Stimulated activated naive CD8-positive, alpha-beta T cell treated with anti-CD3 and anti-CD28 coated beads, Interleukin-15, Interleukin-2, amounts not matched to agents 100 U/mL and 50 U/mL, for 24 hours (primary cell): ENCODE data around the gene GATA3.

Experiments
- ATAC-seq: fragments of 150-1000 bp; cut with Tn5 transposase; one replicate; pipeline ENCODE4 v1.10.0; 2021
- DNase-seq: peaks from one replicate; pipeline ENCODE4 v3.0.0; 2021

Gene GATA3

DNA sequence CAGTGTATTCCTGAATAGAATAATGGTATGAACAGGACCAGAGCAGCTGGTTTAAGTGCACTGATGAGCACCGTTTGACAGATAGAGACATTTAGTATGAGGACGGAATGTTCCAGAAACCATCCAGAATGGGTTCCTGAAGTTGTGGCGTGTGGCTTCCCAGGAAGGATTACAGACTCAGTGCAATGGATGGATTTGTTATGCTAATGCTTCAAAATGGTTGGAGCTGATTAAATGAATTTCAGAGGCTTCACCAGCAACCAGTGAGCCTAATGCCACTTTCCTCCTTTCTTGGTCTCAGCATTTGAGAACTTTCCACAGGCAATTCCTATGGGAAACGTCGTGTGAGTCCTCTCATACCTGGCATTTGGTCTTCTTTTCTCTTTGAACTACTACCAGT is 9.9 kb downstream of the GATA3 start:
- ATAC-seq (no peak), DNase-seq (no peak)

DNA sequence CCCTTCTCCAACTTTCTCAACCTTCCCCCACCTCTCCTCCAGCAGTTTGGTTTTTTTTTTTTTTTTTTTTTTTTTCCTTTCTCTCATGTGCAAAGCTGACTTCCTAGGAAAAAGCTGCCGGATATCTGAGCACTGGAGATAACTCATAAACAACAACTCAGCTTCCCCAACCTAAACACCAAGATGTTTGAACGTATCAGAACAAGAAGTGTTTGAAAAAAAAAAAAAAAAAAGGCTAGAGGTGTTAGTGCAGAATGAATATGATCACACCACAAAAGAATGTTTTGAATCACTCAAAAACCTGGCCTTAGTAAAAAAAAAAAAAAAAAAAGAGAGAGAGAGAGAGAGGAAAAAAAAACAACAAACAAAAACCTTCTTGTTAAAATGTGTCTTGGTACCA is 11.2 kb downstream of the GATA3 start:
- DNase-seq (no peak), ATAC-seq (no peak)

DNA sequence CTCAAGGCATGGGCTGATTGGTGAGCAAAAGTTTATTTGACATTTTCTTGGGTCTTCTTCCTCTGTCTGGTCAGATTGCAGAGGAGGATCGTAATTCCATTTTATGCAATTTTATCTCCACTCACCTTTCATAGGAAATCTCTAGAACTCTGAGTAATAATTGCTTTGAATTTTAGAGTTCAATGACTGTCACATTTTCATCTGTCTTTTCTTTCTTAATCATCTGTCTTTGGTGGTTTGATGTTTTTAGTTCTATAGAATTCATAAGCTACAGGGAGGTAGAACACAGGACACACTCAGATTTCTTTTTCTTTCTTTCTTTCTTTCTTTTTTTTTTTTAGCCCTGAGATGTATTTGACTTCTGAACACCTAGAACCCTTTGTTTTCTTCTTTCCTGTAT is 11.6 kb downstream of the GATA3 start:
- DNase-seq (no peak), ATAC-seq (peak; percentile 7)

DNA sequence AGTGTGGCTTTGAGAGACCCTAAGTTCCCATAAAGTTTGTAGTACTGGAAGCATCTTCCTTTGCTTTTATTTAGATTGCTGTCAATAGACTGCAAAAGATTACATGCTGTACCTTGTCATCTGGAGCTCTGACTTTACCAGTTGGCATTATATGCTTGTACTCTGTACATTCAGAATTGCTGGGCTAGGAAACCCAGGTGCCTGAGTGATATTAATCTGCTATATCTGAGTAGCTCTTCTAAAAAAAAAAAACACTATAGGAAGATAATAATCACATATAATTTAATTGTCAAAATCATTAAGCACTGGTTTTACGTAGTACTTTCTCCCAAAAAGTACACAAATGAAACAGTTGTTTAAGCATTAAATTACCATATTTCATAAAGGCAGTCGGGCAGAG is 12.3 kb downstream of the GATA3 start:
- ATAC-seq (no peak), DNase-seq (no peak)

DNA sequence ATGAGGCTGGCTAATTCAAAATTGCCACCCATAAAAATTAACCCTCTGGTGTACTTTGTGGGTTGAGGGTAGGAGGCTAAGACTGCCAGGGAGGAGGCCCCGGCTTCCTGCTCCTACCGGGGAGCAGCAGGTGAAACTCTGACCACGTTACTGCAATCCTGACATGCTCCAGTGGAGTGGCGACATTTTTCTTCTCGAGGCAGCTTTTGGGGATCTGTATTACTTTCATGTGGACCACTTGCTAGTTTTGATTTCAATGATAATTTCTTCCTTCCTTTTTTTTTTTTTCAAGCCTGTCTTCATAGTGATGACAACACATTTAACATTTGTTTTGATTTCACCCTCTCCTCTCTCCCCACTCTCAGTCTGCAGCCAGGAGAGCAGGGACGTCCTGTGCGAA is 14.6 kb downstream of the GATA3 start:
- ATAC-seq: peak; percentile 6
- DNase-seq: no peak

DNA sequence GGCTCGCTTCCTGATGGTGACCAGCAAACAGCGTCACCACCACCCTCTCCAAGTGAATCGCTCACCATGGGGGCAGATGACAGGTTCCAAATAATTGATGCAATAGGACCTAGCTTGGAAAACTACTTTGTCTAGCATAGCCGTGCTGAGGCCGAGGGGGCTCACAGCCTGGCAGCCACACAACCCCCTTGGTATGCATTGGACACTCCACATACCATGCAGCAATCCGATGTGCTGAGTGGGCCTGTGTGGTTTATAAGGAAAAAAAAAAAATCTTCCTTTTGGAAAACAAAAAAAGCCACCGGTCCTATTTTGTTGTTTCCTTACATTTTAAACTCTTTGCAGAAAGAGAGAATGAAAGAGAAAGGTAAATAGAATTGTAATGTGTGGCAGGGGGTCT is 15.1 kb downstream of the GATA3 start:
- DNase-seq: no peak
- ATAC-seq: no peak

- ATAC-seq: no peak
- no peak for DNase-seq
Observed at GRCh38 chr10:8070440-8070839, 16.0 kb downstream of the GATA3 start.

DNA sequence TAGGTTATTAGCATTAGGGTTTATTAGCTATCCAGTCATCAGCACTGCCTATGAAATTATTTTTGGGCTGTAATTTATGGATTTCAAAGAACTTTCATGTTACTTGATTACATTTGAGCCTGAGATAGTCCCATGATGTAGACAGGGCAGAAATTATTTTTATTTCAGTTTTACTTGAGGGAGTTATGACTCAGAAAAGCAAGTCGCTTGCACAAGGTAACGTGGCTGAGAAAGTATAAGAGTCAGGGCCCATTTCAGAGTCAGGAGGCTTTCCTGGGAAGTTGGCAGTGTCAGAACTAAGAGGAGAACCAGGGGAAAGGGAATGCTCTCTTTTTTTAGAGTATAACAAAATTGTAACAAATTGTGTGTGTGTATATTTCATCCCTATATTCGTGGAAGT is 16.5 kb downstream of the GATA3 start:
- ATAC-seq (peak; percentile 37), DNase-seq (no peak)

- no peak for ATAC-seq
- DNase-seq: no peak
Observed at GRCh38 chr10:8071666-8072065, 17.2 kb downstream of the GATA3 start.

DNA sequence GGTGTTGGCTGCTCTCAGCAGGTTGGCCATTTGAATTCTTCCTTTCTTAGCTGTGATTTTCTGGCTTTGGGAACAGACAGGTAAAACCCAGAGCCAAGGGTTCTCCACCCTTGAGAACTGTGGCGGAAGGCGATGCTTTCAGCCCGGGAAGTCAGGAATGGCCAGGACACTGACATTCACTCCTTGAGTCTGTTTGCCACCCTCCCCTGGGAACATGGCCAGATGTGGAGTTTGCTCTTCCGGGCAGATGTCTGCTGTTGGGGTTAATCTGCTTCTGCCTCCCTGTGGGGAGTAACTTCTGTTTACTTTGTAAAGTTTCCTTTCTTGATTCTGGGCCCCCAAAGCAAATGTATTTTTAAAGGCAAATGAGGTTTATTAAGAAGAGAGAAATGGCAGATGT is 17.7 kb downstream of the GATA3 start:
- no peak for ATAC-seq
- DNase-seq: no peak

GRCh38 chr10:8073691-8074416 is 19.4 kb downstream of the GATA3 start:
- ATAC-seq (peak; percentile 50), DNase-seq (peak; percentile 42)

DNA sequence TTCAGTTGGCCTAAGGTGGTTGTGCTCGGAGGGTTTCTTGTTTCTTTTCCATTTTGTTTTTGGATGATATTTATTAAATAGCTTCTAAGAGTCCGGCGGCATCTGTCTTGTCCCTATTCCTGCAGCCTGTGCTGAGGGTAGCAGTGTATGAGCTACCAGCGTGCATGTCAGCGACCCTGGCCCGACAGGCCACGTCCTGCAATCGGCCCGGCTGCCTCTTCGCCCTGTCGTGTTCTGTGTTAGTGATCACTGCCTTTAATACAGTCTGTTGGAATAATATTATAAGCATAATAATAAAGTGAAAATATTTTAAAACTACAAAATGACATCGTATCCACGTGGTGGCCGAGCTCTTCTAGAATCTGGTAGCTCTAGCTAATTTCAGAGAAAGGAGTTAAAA is 20.4 kb downstream of the GATA3 start:
- no peak for DNase-seq
- no peak for ATAC-seq

- DNase-seq: no peak
- ATAC-seq: no peak
Observed at GRCh38 chr10:8075282-8076260, 21.1 kb downstream of the GATA3 start.

- DNase-seq (no peak), ATAC-seq (peak; percentile 57)
Observed at GRCh38 chr10:8076933-8077332, 22.4 kb downstream of the GATA3 start.

GRCh38 chr10:8078027-8078426 is 23.5 kb downstream of the GATA3 start:
- DNase-seq (no peak), ATAC-seq (no peak)

DNA sequence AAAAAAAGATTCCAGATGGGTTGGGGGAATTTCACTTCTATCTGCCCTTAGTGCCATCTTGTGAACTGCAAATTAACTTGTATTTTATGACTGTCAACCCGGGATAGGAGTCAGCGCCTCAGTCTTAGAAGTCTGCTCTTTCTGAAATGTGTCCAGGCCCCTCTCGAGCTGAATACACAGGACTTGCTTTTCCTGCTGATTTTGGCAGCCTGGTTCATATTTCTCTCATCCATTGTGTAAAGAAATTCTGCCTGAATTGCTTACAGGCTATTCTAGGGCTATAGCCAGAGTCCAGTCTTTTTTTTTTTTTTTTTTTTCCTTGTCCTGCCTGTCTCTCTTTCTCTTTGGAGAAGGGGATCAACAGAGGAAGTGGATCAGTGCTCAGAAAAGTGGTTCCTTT is 24.6 kb downstream of the GATA3 start:
- DNase-seq: no peak
- no peak for ATAC-seq

GRCh38 chr10:8084799-8085198 is 30.3 kb downstream of the GATA3 start:
- ATAC-seq: no peak
- no peak for DNase-seq

DNA sequence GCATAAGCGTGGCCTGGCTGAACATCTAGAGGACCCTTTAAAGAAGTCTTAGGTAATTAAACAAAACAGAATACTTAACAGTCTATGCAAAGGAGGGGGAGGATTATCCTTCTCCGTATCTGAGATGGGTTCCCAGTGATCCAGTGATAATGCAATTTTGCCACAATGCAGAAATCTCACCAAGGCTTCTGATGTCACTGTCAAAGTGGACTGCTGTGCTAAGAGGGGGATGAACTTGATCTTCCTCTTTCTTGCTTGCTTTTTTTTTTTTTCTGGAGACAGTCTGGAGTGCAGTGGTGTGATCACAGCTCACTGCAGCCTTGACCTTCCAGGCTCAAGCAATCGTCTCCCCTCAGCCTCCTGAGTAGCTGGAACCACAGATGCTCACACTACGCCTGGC is 30.8 kb downstream of the GATA3 start:
- ATAC-seq (no peak), DNase-seq (no peak)

GRCh38 chr10:8086315-8086714 is 31.8 kb downstream of the GATA3 start:
- DNase-seq: no peak
- no peak for ATAC-seq

- peak; percentile 84 for ATAC-seq
- peak; percentile 38 for DNase-seq
Observed at GRCh38 chr10:8088504-8088903, 34.0 kb downstream of the GATA3 start.

DNA sequence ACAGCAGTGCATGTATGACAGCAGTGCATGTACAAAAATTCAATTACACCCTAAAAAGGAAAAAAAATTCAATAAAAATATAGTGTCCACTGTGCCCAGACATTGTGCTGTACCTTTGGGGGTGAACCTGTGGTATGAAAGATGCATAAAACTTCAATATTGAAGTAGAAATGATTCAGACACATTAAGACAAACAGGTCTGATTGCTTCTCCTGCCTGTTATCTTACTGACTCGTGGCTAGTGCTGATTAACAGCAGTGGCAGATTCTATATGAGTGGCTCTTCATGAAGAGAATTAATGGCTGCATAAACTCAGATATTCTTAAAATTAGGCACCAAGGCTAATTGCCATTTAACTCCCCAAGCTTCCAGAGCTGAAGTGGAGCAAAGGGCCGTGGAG is 37.9 kb downstream of the GATA3 start:
- no peak for ATAC-seq
- DNase-seq: no peak

DNA sequence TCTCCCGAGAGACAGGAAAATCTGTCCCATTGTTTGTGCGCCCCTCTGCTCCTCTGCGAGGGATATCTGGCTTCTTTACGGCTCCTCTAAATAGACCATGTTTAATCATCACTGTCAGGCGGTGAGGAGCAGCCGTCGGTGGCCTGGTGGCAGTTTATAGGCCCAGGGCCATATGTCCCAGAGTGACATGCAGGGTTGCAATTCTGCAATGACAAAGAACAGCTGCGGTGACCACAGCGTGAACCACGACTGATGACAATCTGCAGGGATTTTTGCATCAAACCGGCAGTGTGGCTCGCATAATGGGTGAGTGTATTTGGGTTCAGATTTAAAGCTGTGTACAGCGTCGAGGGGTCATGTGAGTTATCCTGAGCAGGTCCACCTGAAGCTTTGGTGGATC is 41.5 kb downstream of the GATA3 start:
- ATAC-seq (no peak), DNase-seq (peak; percentile 26)

GRCh38 chr10:8096931-8097330 is 42.4 kb downstream of the GATA3 start:
- peak; percentile 36 for ATAC-seq
- DNase-seq: no peak

GRCh38 chr10:8100366-8100765 is 45.9 kb downstream of the GATA3 start:
- no peak for DNase-seq
- no peak for ATAC-seq
